HG02588 (cell line): ENCODE measurements around the gene FBXO11.
"Not testable (repeated sequence)": the region's sequence is repeated elsewhere in the genome, so short reads cannot be mapped to it uniquely, and the experiment has no call there.

ENCODE experiments used
- ATAC-seq: cut with Tn5 transposase; IDR thresholded peaks from one replicate; pipeline ENCODE4 v1.9.1; 2021; ENCODE audit warnings: mild to moderate bottlenecking, moderate library complexity; ENCODE audit not compliant: unreplicated experiment

Gene FBXO11

DNA sequence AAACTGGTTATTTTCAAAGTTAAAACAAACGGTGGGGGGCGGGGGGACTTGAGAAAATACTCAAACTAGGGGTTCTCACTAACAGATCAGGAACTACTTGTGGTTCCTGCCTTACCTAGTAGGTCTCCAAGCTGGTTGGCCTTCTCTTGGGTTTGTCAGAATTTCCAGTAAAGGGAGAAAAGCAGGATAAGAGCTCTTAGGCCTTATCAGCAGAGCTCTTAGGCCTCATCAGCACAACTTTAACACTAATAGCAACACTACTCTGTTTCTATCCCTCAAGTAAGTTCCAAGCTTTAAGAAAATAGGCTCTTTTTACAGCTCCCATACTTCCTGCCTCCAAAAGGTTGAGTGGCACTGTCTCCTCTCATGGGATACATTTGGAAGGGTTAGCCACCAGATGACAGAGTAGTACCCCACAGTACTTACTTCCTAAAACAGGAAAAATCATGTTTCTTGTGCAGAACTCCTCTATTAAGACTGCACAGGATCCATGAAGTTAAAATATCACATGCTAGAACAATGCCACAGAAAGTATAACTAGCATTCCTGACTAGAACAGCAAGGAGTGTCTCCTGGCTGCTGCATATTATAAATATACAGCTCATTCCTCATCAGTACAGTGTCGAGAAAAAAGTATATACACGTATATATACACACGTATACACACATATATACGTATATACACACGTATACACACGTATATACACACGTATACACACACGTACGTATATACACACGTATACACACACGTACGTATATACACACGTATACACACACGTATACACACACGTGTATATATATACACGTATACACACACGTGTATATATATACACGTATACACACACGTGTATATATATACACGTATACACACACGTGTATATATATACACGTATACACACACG is 6.1 kb downstream of the FBXO11 start:
- no peak for ATAC-seq

DNA sequence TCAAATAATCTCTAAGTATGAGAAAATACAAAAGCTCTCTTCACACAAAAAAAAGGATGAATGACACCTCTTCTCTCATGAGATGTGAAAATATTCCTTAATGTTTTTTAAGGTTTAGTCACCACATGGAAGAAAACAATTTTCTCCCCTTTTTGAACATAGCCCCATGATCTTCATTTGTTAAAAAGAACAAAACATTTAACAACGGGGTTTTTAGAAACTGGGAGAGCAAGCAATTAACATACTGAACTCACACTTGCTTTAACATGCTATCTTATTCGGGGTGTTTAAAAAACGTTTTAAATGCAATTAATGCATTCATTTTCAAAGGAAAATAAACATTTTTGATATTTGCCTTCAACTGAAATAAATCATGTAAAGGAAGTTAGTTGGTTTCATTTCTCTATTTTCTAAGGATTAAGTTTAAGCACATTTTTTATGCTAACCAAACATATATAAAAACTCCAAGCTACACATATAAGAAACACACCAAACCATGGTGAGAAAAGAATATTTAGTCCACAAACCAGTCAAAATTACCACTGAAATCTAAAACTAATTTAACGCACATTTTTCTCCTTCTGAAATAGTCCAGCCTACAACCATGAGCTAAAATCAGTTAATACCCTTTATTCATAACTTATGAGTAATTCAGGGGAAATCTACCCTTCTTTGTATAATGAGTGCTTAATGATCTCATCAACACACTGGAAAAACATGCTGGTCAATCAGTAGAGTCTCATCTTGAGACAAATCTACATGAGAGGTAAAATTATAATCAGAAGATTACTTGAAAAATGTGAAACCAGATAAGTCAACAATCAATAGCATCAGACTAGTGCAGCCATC is 8.2 kb downstream of the FBXO11 start:
- ATAC-seq = no peak

DNA sequence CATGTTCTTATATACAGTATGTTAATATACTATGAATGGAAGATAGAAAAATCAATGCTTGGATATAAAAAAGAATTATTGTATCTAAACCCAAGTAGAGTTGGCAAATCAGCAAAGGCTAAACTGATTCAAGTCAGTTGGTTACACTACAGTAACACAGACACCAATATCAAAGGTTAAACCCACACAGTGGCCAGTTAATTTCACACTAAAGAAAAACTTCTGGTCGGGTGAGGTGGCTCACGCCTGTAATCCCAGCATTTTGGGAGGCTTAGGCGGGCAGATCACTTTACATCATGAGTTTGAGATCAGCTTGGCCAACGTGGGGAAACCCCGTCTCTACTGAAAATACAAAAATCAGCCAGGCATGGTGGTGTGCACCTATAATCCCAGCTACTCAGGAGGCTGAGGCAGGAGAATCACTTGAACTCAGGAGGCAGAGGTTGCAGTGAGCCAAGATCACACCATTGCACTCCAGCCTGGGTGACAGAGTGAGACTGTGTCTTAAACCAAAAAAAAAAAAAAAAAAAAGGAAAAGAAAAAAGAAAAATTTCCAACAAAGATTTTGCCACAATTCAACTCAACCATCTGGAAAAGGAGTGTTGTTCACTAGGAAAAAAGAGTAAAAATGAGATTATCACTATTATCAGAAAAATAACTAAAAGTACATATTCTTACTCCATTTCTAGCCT is 9.0 kb downstream of the FBXO11 start:
- not testable (repeated sequence) for ATAC-seq

DNA sequence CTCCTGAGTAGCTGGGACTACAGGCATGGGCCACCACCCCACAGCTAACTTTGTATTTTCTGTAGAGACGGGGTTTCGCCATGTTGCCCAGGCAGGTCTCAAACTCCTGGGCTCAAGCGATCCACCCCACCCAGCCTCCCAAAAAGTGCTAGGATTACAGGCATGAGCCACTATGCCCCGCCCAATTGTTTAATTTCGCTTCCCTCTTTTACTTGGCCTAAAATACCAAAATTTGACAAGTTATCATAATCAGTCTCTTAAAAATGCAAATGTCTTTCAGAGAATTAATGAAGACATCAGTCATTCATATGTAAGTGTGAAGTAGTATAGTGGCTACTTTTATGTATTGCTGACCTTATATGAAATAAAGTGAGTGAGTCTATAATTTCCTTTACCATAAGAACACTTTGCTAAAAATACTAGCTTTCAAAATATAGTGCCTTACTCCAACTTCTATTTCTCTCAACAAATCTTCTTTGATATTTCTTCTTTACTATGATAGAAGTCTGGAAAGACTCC is 9.8 kb downstream of the FBXO11 start:
- ATAC-seq = no peak

DNA sequence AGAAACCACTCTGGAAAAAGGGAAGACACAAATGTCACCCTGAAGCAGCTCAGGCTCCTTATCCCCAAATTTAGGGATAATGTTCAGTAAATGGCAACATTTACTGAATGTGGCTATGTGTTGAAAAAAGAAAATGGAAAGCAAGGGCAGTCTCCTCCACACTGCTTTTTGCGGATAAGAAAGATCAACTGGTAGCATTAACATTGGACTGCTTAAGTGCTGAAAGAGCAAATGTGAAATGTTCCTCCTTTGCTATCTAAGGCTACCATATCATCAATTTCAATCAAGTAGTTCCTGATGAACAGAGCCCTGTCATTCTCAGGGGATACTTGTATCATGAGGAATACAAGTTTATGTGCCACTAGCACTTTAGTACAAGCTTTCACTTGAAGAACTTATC is 12.5 kb downstream of the FBXO11 start:
- no peak for ATAC-seq

DNA sequence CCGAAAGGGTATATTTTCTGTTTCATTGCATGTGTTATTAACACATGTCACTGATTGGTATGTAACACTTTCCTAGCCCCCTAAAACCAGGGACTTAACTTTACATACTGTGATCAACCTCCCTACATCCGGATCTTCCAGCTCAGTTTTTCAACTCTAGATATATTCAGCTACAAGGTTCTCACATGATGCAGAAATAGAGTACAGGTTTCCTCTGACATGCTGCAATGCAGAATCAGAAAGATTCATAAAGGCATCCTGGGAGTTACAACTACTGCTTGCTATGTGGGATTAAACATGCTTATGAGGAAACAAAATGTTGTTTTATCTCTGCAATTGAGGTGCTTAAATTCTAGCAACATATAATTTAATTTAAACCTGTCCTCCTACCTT is 14.0 kb downstream of the FBXO11 start:
- ATAC-seq = no peak

DNA sequence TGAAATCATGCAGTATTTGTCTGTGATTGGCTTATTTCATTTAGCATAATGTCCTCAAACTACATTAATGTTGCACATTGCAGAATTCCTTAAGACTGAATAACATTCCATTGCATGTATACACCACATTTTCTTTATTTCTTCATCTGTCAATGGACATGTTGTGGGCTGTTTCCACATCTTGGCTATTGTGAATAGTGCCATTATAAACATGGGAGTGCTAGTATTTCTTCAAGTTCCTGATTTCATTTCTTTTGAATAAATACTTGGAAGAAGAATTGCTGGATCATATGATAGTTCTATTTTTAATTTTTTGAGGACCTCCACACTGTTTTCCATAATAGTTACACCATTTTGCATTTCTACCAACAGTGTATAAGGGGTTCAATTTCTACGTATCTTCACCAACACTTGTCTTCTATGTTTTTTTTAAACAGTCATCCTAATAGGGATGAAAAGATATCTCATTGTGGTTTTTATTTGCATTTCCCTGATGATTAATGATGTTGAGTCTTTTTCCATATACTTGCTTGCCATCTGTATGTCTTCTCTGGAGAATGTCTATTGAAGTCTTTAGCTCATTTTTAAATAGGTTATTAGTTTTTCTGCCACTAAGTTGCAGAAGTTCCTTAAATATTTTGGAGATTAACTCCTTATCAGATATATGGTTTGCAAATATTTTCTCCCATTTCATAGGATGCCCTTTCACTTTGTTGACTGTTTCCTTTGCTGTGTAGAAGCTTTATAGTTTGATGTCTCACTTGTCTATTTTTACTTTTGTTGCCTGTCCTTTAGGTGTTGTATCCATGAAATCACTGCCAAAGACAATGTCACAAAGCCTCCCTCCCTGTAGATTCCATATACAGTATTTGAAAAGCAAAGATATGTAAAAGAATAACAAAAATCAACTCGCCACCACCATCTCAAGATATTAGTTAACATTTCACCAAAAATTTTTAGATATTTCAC is 14.6 kb downstream of the FBXO11 start:
- no peak for ATAC-seq

DNA sequence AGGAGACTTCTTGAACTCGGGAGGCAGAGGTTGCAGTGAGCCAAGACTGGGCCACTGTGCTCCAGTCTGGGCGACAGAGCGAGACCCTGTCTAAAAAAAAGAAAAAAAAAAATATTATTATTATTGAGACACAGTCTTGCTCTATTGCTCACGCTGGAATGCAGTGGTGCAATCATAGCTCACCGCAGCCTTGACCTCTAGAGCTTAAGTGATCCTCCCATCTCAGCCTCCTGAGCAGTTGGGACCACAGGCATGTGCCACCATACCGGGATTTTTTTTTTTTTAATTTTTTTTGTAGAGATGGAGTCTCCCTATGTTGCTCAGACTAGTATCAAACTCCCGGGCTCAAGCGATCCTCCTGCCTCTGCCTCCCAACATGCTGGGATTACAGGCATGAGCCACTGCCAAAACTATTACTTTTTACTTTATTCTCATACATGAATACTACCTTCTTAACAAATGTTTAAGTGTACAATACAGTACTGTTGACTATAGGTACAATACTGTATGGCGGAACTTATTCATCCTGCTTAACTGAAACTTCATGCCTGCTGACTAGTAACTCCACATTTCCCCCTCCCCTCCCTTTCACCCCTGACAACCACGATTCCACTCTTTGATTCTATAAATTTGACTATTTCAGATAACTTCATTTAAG is 15.5 kb downstream of the FBXO11 start:
- ATAC-seq = no peak

DNA sequence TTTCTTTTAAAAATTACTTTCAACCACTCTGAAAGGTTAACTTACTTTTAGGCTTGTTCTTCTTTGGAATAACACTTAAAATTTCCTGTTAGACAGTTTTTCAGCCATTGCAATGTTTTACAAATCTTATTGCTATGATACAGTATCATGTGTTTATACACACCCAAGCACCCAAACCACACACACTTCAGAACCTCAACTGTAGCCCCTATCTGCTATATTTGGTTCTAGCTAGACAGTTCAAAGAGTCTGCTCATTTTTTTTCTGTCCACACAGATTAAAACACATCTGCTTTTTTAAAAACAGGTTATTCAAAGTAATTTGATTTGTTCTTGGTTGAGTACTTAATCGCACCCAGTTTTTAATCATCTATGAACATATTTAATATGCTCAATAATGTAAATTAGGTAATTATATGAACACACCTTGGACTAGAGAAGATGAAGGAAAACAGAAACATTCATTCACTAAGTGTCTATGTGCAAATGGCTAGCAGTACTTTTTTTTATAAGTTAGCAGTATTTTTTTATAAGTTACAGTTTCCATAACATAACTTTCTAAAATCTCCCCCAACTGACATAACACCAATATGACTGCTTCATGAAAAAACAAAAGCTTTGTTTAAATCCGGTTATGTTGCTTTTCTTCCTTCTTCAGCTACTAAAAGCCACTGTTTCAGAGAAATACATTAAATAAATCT is 17.6 kb downstream of the FBXO11 start:
- no peak for ATAC-seq

DNA sequence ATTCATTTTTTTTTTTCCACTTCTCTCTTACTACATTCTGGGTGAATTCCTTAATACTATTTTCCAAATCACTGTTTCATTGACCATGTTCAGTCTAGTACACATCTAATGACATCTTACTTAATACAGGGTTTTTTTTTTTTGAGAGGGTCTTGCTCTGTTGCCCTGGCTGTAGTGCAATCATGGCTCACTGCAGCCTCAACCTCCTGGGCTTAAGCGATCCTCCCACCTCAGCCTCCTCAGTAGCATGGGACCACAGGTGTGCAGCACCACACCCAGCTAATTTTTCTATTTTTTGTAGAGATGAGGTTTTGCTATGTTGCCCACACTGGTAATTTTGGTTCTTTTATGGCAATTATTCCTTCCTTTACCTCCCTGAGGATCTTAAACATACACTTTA is 29.4 kb downstream of the FBXO11 start:
- no peak for ATAC-seq

DNA sequence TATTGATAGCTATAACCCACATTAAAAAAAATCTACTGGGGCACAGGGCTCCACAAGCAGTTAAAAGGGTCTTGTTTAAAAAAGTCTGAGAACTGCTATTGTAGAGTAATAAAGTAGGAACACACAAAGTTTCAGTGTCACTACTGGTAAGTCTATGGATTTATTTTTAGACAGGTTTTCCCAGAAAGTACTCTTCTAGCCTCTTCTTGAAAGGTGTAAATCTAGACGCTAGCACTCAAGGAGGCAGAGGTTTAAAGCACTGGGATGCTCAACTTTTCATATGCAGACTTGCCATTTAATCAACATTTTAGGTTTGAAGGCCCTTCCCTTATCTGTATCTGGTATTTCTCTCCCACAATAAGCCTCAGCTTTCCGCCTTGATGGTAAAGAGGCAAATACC is 33.4 kb downstream of the FBXO11 start:
- no peak for ATAC-seq

DNA sequence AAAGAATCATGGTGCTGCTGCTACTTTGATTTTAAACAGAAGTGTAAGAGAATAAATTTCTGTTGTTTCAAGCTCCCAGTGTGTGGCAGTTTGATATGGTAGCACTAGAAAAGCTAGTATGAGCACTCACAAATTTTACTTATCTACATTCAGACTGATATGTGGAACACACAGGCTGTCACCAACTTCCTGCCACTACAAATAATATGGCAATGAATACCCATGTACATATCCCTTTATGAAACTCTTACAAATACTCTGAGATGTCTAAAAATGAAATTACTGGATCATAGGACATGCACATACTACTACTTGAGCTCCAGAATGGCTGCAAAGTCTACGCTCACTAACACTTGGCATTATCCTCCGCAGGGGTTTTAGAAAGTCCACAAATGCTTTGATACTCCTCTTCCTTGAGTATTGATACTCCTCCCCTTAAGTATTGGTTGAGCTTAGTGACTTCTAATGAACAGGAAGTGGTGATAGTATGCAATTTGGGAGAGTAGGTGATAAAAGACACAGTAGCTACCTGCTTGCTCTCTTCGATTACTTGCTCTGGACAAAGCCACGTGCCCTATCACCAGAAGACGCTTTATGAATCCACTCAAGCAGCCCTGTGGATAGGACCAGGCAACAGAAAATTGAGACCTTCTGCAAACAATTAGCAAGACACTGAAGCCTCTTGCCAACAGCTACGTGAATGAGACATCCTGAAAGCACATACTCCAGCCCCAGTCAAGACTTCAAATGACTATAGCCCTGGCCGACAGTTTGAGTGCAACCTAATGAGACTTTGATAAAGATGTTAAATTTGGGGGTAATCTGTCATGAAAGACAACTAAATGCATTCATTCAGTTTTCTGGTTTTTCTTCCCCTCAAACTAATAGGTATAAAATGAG is 35.4 kb downstream of the FBXO11 start:
- no peak for ATAC-seq

DNA sequence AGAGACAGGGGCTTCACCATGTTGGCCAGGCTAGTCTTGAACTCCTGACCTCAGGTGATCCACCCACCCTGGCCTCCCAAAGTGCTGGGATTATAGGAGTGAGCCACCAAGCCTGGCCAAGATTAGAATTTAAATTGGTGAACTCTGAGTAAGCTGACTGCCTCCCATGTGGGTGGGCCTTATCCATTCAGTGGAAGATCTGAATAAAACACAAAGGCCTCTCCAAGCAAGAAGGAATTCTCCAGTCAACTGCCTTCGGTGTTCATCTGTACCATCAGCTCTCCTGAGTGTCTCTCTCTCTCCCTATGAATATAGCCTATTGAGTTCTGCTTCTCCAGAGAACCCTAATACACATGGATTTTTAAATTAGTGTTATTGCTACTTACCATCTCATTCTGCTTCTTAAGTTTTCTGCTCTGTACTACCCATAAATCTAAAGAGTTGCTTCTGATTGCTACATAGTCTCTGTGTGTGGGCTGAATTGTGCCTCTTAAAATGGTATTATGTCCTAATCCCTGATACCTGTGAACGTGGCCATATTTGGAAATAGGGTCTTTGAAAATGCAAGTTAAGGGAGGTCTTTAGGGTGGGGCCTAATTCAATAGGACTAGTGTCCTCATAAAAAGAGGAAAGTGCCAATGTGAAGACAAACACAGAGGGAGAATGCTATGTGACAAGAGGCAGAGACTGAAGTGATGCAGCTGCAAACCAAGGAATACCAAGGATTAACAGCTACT is 36.3 kb downstream of the FBXO11 start:
- no peak for ATAC-seq

DNA sequence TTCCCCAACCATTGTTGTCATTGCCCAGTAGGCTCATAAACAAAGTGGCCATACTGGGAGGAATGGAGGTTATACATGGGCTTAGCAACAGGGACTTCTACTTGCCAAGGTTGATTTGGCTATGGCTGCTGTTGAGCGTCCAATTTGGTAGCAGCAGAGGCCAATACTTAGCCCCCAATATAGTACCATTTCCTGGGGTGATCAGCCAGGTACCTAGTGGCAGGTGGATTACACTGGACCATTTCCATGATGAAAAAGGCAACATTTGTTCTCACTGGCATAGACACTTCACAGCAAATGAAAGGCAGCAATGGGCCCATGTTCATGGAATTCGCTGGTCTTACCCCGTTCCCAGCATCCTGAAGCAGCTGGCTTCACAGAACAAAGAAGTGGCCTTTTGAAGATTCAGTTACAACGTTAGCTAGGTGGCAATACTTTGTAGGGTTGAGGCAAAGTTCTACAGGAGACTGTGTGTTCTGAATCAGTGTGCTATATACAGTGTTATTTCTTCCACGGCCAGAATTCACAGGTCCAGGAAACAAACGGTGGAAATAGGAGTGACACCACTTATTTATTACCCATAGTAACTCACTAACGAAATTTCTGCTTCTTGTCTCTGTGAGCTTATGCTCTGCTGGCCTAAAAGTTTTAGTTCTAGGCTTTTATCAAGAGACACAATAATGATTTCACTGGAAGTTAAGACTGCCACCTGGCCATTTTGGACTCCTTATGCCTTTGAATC is 37.5 kb downstream of the FBXO11 start:
- ATAC-seq = no peak

DNA sequence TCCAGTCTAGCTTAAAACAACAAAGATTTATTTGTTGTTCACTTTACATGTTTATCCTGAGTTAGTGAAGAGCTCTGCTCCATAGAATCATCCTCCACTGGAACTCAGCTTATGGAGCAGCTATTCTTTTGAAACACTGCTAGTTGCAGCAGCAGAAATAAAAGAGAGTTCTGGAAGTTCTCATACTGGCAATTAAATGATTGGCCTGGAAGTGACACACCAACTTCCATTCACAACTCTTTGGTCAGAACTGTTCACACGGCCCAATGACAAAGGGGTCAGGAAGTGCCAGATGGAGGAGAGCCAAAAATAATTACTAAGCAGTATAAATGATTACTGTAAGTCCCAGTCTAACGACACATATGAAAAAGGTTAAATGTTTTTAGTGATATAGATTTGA is 39.1 kb downstream of the FBXO11 start:
- ATAC-seq = no peak

DNA sequence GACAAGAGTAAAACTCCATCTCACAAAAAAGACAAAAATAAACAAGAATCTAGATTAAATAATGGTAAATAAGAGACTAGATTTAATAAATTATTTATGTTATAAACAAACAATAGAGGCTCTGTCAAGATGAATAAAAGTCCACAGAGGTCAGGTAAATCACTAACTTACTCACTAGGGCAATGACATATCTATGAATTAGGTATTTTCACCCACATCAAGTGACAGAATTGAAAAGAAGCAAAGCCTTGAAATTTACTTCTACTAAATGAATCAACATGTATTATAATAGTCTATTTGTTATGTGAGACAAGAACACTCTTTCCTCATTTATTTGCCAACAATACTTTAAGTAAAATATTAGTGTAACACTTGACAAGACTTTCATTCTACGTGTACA is 41.7 kb downstream of the FBXO11 start:
- ATAC-seq = no peak

DNA sequence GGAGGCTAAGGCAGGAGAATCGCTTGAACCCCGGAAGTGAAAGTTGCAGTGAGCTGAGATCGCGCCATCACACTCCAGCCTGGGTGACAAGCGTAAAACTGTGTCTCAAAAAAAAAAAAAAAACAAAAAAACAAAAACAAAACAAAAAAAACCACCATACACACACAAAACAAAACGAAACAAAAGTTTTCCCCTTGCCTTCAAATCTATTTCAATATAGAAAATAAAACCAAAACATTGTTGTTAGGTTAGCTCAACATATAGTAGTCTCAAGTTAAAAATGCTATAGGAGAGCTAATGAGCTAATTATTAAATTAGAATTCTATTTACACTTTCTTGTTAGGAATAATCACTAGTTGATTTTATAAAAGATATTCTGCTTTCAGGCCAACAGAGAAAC is 43.3 kb downstream of the FBXO11 start:
- no peak for ATAC-seq
